Measurements from ENCODE around the gene SNAP29.
"Not testable (repeated sequence)": the region's sequence is repeated elsewhere in the genome, so short reads cannot be mapped to it uniquely, and the experiment has no call there.

SNAP29 gene

GRCh38 chr22:20836987-20837823 is 21.6 kb upstream of the SNAP29 start:
- no peak for DNase-seq

DNA sequence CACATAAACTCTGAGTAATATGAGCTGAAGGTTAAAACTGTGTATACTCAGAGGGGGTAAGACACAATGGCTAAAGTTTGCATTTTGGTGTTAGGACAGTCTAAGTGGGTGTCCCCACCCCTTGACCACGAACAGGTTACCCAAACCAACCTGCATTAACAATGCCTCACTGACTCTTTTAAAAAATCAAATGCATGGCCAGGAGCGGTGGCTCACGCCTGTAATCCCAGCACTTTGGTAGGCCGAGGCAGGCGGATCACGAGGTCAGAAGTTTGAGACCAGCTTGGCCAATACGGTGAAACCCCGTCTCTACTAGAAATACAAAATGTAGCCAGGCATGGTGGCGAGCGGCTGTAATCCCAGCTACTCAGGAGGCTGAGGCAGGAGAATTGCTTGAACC is 19.5 kb upstream of the SNAP29 start:
- not testable (repeated sequence) for DNase-seq

- DNase-seq: no peak
Observed at GRCh38 chr22:20839837-20840645, 18.8 kb upstream of the SNAP29 start.

- no peak for DNase-seq
Observed at GRCh38 chr22:20840646-20841371, 18.0 kb upstream of the SNAP29 start.

DNA sequence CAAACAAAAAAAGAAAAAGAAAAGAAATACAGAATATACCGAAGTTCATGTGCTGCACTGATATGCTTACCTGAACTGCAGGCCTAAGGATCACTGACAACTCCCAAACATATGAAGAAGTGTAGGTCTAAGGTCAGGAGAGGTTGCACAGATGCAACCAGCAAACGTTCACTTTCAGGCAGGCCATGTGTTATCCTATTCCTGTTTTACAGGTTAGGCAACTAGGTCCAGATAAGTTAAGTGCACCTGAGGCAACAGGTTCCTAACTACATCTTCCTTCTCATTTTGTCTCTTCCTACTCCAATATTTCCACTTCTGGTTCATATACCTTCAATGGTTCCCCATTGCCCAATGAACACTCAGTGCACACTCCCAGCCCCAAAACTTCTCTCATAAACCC is 15.3 kb upstream of the SNAP29 start:
- DNase-seq: no peak

DNA sequence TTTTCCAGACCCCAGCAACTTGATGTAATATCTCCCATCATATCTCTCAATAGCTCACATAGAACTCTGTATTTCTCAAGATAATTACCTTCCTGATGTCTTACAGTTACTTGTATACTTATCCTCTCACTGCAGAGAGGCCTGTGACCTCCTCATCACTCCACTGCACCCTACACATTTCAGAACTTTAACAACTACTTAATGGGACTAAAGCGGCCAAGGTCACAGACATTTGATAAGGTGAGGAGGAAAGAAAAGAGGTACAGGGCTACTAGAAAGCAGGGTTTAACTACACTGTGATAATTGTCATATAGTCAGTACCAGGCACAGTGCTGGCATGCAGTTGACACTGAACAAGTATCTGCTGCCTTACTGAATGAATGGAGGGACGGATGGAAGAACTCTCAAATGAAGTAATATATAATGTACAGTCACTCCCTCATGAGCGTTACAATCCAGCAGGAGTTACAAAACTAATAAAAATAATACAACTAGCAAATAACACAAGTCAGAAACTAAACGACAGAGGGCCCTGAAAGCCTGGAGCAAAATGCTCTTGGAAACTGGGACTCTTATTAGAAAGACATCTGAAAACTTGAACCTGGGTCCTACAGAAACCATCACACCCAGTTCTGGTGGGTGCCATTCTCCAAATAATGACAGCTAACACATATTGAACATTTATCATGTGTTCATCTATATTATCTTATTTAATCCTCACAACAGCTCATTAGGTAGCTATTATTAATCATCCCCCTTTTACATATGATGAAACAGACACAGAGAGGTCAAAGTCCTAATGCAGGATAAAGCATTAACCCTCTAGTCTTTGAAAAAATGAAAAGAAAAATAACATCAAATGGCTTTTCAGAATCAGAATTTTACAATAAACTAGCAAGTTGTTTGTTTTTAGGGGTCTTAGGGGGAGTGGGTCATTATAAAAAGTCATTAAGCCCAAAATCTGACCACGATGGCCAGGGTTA is 14.5 kb upstream of the SNAP29 start:
- no peak for DNase-seq

DNA sequence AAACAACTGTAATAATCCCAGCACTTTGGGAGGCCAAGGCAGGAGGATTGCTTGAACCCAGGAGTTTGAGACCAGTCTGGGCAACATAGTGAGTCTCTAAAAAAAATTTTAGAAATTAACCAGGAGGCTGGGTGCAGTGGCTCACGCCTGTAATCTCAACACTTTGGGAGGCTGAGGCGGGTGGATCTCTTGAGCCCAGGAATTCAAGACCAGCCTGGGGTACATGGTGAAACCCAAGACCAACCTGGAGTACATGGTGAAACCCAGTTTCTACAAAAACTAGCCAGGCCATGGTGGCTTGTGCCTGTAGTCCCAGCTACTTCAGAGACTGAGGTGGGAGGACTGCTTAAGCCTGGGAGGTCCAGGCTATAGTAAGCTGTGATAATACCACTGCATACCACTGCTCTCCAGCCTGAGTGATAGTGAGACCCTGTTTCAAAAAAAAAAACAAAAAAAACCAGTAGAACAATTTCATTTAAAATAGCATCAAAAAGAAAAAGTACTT is 11.4 kb upstream of the SNAP29 start:
- no peak for DNase-seq

GRCh38 chr22:20852076-20852475 is 6.7 kb upstream of the SNAP29 start:
- no peak for DNase-seq

DNA sequence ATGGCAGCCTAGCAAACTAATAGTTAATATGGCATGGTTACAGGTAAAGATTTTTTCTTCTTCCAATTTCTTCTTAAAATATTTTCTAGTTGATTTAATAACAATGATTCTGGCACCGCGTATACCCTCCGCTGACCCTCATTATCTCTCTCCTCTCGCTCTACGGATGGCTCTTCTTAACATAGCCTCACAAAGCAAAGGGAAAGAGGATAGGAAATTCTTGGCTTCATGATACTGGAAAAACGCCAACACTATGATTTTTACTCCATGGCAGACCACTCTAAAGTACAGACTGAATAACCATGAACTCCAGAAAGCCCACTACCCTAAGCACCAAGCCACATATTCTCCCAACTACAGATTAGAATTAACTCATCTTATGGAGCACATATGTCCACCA is 6.3 kb upstream of the SNAP29 start:
- DNase-seq: no peak

DNA sequence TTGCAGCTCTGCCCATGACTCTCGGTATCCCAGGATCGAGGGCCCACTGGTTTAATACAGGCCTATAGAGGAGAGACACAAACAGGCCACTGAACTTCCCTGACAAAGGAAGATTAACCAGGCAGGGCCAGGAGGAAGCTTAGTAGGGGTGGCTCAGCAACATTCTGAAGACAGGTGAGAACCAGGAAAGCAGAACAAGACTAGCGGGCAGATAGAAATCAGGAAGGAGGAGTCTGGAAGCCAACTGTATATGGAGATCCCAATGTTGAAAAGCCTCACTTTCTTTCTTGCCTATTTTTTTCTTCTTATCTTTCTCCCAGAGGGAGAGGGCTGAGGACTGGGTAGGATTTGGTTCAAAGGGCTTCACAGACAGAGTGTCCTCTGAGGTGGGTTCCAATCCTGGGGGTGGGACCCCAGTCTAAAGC is 5.6 kb upstream of the SNAP29 start:
- no peak for DNase-seq

DNA sequence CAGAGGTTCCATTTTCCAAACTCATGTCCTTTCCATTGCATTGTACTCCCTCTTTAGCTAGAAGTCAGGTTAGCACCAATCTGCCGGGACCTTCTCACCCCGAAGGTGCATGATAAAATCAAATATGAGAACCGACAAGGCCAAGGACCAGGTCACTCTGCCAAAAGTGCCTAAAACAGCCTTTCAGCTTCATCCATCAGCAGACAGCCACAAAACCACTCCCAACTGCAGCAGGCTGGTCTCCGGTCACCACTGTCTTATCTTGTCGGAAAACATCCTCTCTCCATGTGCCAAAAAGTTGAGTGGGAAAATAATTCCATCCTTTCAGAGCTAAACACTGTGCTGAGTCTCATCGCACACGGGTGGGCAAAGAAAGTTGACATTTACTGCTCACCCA is 1.6 kb upstream of the SNAP29 start:
- no peak for DNase-seq

GRCh38 chr22:20857838-20858614 is 781 bp upstream of the SNAP29 start:
- DNase-seq: peak; percentile 47

- DNase-seq: no peak
Observed at GRCh38 chr22:20859615-20860014, 808 bp downstream of the SNAP29 start.

DNA sequence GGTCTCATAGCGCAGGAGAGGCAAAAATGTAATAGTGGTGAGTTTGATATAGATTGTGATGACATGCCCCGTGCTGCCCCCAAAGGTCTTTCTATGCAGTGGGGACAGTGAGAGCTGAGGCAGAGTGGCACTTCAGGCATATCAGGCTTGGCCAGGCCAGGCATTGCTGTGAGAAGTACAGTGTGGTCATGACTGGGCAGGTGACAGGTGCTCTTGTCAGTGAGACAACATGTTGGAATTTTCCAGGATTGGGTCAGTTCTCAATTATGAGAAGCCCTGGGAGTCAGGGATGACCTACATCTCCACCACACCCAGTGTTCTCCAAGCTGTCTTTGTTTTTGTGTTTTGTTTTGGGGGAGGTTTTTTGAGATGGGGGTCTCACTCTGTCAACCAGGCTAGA is 3.7 kb downstream of the SNAP29 start:
- DNase-seq: no peak

DNA sequence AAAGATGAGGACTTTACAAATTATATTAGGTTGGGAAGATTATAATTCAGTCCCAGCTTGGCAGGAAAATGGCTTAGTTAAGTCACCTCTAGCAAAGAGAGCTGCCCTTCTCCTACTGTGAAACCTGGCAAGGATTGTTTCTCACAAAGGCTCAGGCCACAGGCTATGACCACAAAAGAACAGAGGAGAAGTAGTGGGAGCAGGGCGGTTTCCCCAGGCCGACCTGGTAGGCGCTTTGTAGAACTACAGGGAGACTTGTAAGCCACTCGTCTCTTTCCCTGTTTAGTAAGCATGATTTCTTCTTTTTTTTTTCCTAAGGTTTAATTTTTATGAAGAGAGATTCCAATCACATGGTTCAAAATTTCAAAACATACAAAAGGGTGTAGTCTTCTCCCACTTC is 4.6 kb downstream of the SNAP29 start:
- no peak for DNase-seq

DNA sequence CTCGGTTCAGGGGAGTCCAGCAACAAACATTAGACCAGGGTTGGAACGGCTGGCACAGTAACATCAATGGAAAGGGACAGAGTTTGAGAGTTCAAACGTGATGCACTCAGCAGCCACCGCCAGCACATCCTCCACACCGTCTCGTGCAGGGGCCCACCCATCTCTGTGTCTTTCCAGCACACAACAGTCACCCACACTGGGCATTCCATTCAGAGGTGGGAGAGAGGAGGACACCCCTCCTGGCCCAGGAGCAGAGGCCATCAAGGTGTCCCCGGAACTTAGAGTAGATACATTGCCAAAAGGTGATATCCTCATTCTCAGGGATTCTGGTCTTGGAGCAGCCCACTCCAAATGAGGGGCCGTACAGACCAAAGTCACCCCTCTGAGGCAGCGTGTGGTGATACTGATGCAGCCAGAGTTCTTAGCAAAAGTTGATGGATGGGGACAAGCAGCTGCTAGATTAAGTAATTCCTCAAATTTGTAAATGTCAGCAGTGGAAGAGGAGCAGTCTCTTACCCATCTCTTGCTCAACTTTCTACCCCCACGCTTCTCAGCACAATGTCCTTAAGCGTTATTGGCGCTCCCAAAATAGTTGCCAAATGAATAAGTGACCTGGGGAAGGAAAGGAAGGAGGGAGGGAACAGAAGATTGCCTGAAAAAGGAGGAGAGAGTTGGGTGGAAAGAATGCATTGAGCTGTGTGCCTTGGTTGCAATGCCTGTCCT is 5.5 kb downstream of the SNAP29 start:
- no peak for DNase-seq

- no peak for DNase-seq
Observed at GRCh38 chr22:20865331-20865730, 6.5 kb downstream of the SNAP29 start.

- no peak for DNase-seq
Observed at GRCh38 chr22:20865875-20866445, 7.2 kb downstream of the SNAP29 start.

- no peak for DNase-seq
Observed at GRCh38 chr22:20866736-20867135, 7.9 kb downstream of the SNAP29 start.
